WTC11 (cell line): Measurements from ENCODE around the gene TNFAIP2. TPM values are rescaled to one million over a fixed set of nuclear protein-coding genes. Genes with fewer than 3 reads are reported as not detected.

Source experiments
- ATAC-seq: fragments of 200-7000 bp; cut with Tn5 transposase; 2 replicates; pipeline ENCODE4 v1.10.0; 2021; ENCODE audit warnings: mild to moderate bottlenecking, moderate library complexity
- CTCF ChIA-PET: fragments of 300-600 bp; sonication (Branson Sonifier 250); formaldehyde crosslinking; loops from one replicate; lab custom pipeline; 2021; ENCODE audit warnings: antibody characterized with exemption; lab: Charles Lee
- POLR2A ChIA-PET: fragments of 350-600 bp; sonication (Branson Sonifier 250); formaldehyde crosslinking; loops from one replicate; lab custom pipeline; 2021; ENCODE audit warnings: antibody characterized with exemption; lab: Charles Lee
- DNase-seq: peaks from one replicate; pipeline ENCODE4 v3.0.0; 2021; ENCODE audit warnings: low spot score
- H3K27ac Mint-ChIP-seq: 2 replicates; pipeline ENCODE4 v1.8.0; 2021; ENCODE audit warnings: mixed read lengths
- H3K27me3 Mint-ChIP-seq: 2 replicates; pipeline ENCODE4 v1.8.0; 2021; ENCODE audit warnings: low read depth, mild to moderate bottlenecking, moderate library complexity, mixed read lengths
- H3K36me3 Mint-ChIP-seq: 2 replicates; pipeline ENCODE4 v1.8.0; 2021; ENCODE audit warnings: mixed read lengths
- H3K4me1 Mint-ChIP-seq: 2 replicates; pipeline ENCODE4 v1.8.0; 2022; ENCODE audit warnings: mixed read lengths
- H3K4me3 Mint-ChIP-seq: 2 replicates; pipeline ENCODE4 v1.8.0; 2021; ENCODE audit warnings: mild to moderate bottlenecking, moderate library complexity, mixed read lengths
- H3K9me3 Mint-ChIP-seq: 2 replicates; pipeline ENCODE4 v1.8.0; 2021; ENCODE audit warnings: mixed read lengths
- AFF4 ChIP-seq: sonication (generic); formaldehyde crosslinking; IDR thresholded peaks from 2 replicates; pipeline ENCODE4 v1.8.1; 2023; ENCODE audit warnings: mild to moderate bottlenecking, missing genetic modification reagents, borderline replicate concordance
- ELF4 ChIP-seq: sonication (generic); formaldehyde crosslinking; IDR thresholded peaks from 2 replicates; pipeline ENCODE4 v1.8.1; 2022; ENCODE audit warnings: low read depth, mild to moderate bottlenecking, moderate library complexity, missing genetic modification reagents
- FOXJ3 ChIP-seq: sonication (generic); formaldehyde crosslinking; IDR thresholded peaks from 2 replicates; pipeline ENCODE4 v1.9.0; 2021; ENCODE audit warnings: missing genetic modification reagents, mild to moderate bottlenecking, borderline replicate concordance
- FOXK1 ChIP-seq: sonication (generic); formaldehyde crosslinking; IDR thresholded peaks from 2 replicates; pipeline ENCODE4 v1.8.0; 2022; ENCODE audit warnings: mild to moderate bottlenecking, moderate library complexity, missing genetic modification reagents
- GTF2I ChIP-seq: fragments of 250-450 bp; sonication (Bioruptor Pico); conservative IDR thresholded peaks from 2 replicates; pipeline ENCODE4 v1.4.0; 2021; ENCODE audit warnings: mild to moderate bottlenecking
- HMGXB4 ChIP-seq: sonication (generic); formaldehyde crosslinking; IDR thresholded peaks from 2 replicates; pipeline ENCODE4 v1.8.1; 2023; ENCODE audit warnings: mild to moderate bottlenecking, moderate library complexity, missing genetic modification reagents
- IRF2 ChIP-seq: sonication (generic); formaldehyde crosslinking; IDR thresholded peaks from 2 replicates; pipeline ENCODE4 v1.8.0; 2022; ENCODE audit warnings: low read depth, missing genetic modification reagents, borderline replicate concordance
- JUN ChIP-seq: sonication (generic); formaldehyde crosslinking; IDR thresholded peaks from 2 replicates; pipeline ENCODE4 v1.8.0; 2023; ENCODE audit warnings: mild to moderate bottlenecking, missing genetic modification reagents
- NFYB ChIP-seq: sonication (generic); formaldehyde crosslinking; conservative IDR thresholded peaks from 2 replicates; pipeline ENCODE4 v1.8.0; 2022; ENCODE audit warnings: low read depth, missing genetic modification reagents
- NR2C2 ChIP-seq: sonication (generic); formaldehyde crosslinking; IDR thresholded peaks from 2 replicates; pipeline ENCODE4 v1.8.0; 2022; ENCODE audit warnings: mild to moderate bottlenecking, missing genetic modification reagents
- NR3C1 ChIP-seq: sonication (generic); formaldehyde crosslinking; conservative IDR thresholded peaks from 2 replicates; pipeline ENCODE4 v1.8.1; 2023; ENCODE audit warnings: low read depth, mild to moderate bottlenecking, missing genetic modification reagents
- TCF7 ChIP-seq: sonication (generic); formaldehyde crosslinking; IDR thresholded peaks from 2 replicates; pipeline ENCODE4 v1.8.0; 2022; ENCODE audit warnings: mild to moderate bottlenecking, low read depth, missing genetic modification reagents, moderate library complexity
- TEAD1 ChIP-seq: sonication (generic); formaldehyde crosslinking; IDR thresholded peaks from 2 replicates; pipeline ENCODE4 v1.8.0; 2022; ENCODE audit warnings: mild to moderate bottlenecking, missing genetic modification reagents
- USF2 ChIP-seq: sonication (generic); formaldehyde crosslinking; IDR thresholded peaks from 2 replicates; pipeline ENCODE4 v1.8.1; 2023; ENCODE audit warnings: mild to moderate bottlenecking, missing genetic modification reagents, moderate library complexity
- ZBTB43 ChIP-seq: sonication (generic); formaldehyde crosslinking; IDR thresholded peaks from 2 replicates; pipeline ENCODE4 v1.8.1; 2023; ENCODE audit warnings: mild to moderate bottlenecking, missing genetic modification reagents
- ZNF425 ChIP-seq: fragments of 250-450 bp; sonication (Bioruptor Pico); conservative IDR thresholded peaks from 2 replicates; pipeline ENCODE4 v1.9.0; 2021; ENCODE audit warnings: mild to moderate bottlenecking
- ZNF512 ChIP-seq: sonication (generic); formaldehyde crosslinking; IDR thresholded peaks from 2 replicates; pipeline ENCODE4 v1.8.1; 2022; ENCODE audit warnings: missing genetic modification reagents, borderline replicate concordance
- total RNA-seq: library from RNA; stranded (reverse); gene quantifications from 3 replicates; pipeline ENCODE4 v1.2.3, GENCODE V29; 2021

TNFAIP2 gene
- total RNA-seq, 1 experiment from 2014 or later = 24.1 TPM

- POLR2A ChIA-PET = no interaction called here
- no peaks in the 10 kb centered on the region; the same call in 1 of the 2 replicates for H3K27me3 Mint-ChIP-seq
- ATAC-seq = no peak
- TF ChIP-seq AFF4 (CRISPR knock-in tag) (no peak), IRF2 (CRISPR knock-in tag) (no peak), FOXJ3 (no peak), ZBTB43 (CRISPR knock-in tag) (no peak), NFYB (CRISPR knock-in tag) (no peak), FOXK1 (CRISPR knock-in tag) (no peak), ZNF425 (no peak), NR2C2 (CRISPR knock-in tag) (no peak)
- TF ChIP-seq, all 79 proteins: peak for 0
- H3K36me3 Mint-ChIP-seq = no peaks in the 10 kb centered on the region
- CTCF ChIA-PET = no interaction called here
- no peaks in the 10 kb centered on the region for H3K9me3 Mint-ChIP-seq
- H3K27ac Mint-ChIP-seq = peak overlapping the region; percentile 2; the same call in 1 of the 2 replicates
- no peak overlapping the region for H3K4me3 Mint-ChIP-seq
- DNase-seq = no peak
- peaks cover 4% of the 10 kb centered on the region for H3K4me1 Mint-ChIP-seq
Observed at GRCh38 chr14:103146141-103146709, 23.0 kb downstream of the TNFAIP2 start.

GRCh38 chr14:103149351-103150237 lies 26.3 kb downstream of the TNFAIP2 start:
- H3K27ac Mint-ChIP-seq = no peak overlapping the region
- no peak overlapping the region for H3K4me3 Mint-ChIP-seq
- DNase-seq = no peak

GRCh38 chr14:103151270-103151945 lies 28.1 kb downstream of the TNFAIP2 start:
- Mint-ChIP-seq H3K4me1 (no peaks in the 10 kb centered on the region), H3K4me3 (no peak overlapping the region), H3K27me3 (no peaks in the 10 kb centered on the region; the same call in 1 of the 2 replicates), H3K36me3 (no peaks in the 10 kb centered on the region), H3K9me3 (no peaks in the 10 kb centered on the region), H3K27ac (no peak overlapping the region)
- CTCF ChIA-PET = interaction anchor here (1.6 kb wide), 1 partner anchor 10 kb away, joined by 4 read pairs; no protein-coding TSS in a partner anchor
- POLR2A ChIA-PET = no interaction called here
- no peak for DNase-seq
- no peak; the same call in 1 of the 2 replicates for ATAC-seq
- TF ChIP-seq USF2 (CRISPR knock-in tag) (no peak), TCF7 (CRISPR knock-in tag) (no peak), NR3C1 (no peak), ELF4 (no peak), HMGXB4 (CRISPR knock-in tag) (no peak), TEAD1 (no peak), ZNF512 (CRISPR knock-in tag) (no peak)

More at GRCh38 chr14:103149351-103150237, 26.3 kb downstream of the TNFAIP2 start:
- no peaks in the 10 kb centered on the region for H3K9me3 Mint-ChIP-seq
- CTCF ChIA-PET = interaction anchor here (0.6 to 1.3 kb wide), 4 partner anchors 9 to 651 kb away, joined by 3 to 7 read pairs (median 4); no protein-coding TSS in a partner anchor
- H3K4me1 Mint-ChIP-seq = no peaks in the 10 kb centered on the region
- POLR2A ChIA-PET = no interaction called here
- no peaks in the 10 kb centered on the region; the same call in 1 of the 2 replicates for H3K27me3 Mint-ChIP-seq
- no peaks in the 10 kb centered on the region for H3K36me3 Mint-ChIP-seq
- ATAC-seq = no peak
- TF ChIP-seq GTF2I (CRISPR knock-in tag) (no peak), JUN (CRISPR knock-in tag) (no peak)
- TF ChIP-seq, all 79 proteins: peak for 0
